RWPE2 (cell line): Measurements from ENCODE around the gene RREB1.

Source experiments
- ATAC-seq: fragments of 200-7000 bp; cut with Tn5 transposase; 3 replicates; pipeline ENCODE4 v1.9.1; 2021; ENCODE audit warnings: low read depth
- DNase-seq: peaks from one replicate; pipeline ENCODE4 v3.0.0-alpha.2; 2020; ENCODE audit warnings: low spot score
- H3K27ac ChIP-seq: fragments of 450-650 bp; 2 replicates; pipeline ENCODE4 v1.5.1; 2017; ENCODE audit warnings: mild to moderate bottlenecking; ENCODE audit not compliant: poor library complexity, severe bottlenecking
- H3K27me3 ChIP-seq: fragments of 250-450 bp; sonication (Bioruptor Pico); 2 replicates; pipeline ENCODE4 v1.5.1; 2021; ENCODE audit warnings: mild to moderate bottlenecking, moderate library complexity; ENCODE audit not compliant: insufficient read depth, poor library complexity, severe bottlenecking
- H3K36me3 ChIP-seq: fragments of 250-450 bp; sonication (Bioruptor Pico); 2 replicates; pipeline ENCODE4 v1.5.1; 2020; ENCODE audit warnings: low read depth, mild to moderate bottlenecking, moderate library complexity
- H3K4me1 ChIP-seq: fragments of 250-450 bp; sonication (Bioruptor Pico); 2 replicates; pipeline ENCODE4 v1.5.1; 2021; ENCODE audit warnings: mild to moderate bottlenecking, moderate library complexity; ENCODE audit not compliant: insufficient read depth, poor library complexity, severe bottlenecking
- H3K4me3 ChIP-seq: fragments of 250-450 bp; sonication (Bioruptor Pico); 2 replicates; pipeline ENCODE4 v1.5.1; 2021; ENCODE audit warnings: mild to moderate bottlenecking, moderate library complexity; ENCODE audit not compliant: severe bottlenecking
- H3K9me3 ChIP-seq: fragments of 250-450 bp; sonication (Bioruptor Pico); 2 replicates; pipeline ENCODE4 v1.5.1; 2021; ENCODE audit warnings: mild to moderate bottlenecking, moderate library complexity; ENCODE audit not compliant: severe bottlenecking
- CTCF ChIP-seq: fragments of 450-650 bp; IDR thresholded peaks from one replicate; pipeline ENCODE4 v1.5.1; 2017; ENCODE audit warnings: mild to moderate bottlenecking, moderate library complexity; ENCODE audit not compliant: poor library complexity, severe bottlenecking

Gene RREB1

GRCh38 chr6:7067305-7067704 lies 40.5 kb upstream of the RREB1 start:
- H3K36me3 ChIP-seq = no peaks in the 10 kb centered on the region
- DNase-seq (no peak), ATAC-seq (no peak)
- H3K9me3 ChIP-seq = no peaks in the 10 kb centered on the region
- TF ChIP-seq CTCF = no peak
- H3K27ac ChIP-seq = no peak overlapping the region
- no peaks in the 10 kb centered on the region for H3K27me3 ChIP-seq
- H3K4me3 ChIP-seq = no peak overlapping the region
- no peaks in the 10 kb centered on the region for H3K4me1 ChIP-seq

- no peak for DNase-seq
- no peaks in the 10 kb centered on the region for H3K36me3 ChIP-seq
- TF ChIP-seq CTCF = no peak
- H3K4me3 ChIP-seq = no peak overlapping the region
- no peaks in the 10 kb centered on the region for H3K9me3 ChIP-seq
- no peak overlapping the region for H3K27ac ChIP-seq
- H3K4me1 ChIP-seq = peaks cover 4% of the 10 kb centered on the region
- no peak for ATAC-seq
- H3K27me3 ChIP-seq = no peaks in the 10 kb centered on the region
Measured at GRCh38 chr6:7071405-7071804, 36.4 kb upstream of the RREB1 start.

GRCh38 chr6:7073082-7073820 lies 34.5 kb upstream of the RREB1 start:
- DNase-seq (no peak), ATAC-seq (no peak)
- no peaks in the 10 kb centered on the region for H3K27me3 ChIP-seq
- no peaks in the 10 kb centered on the region for H3K9me3 ChIP-seq
- no peak overlapping the region for H3K27ac ChIP-seq
- no peak for TF ChIP-seq CTCF
- H3K36me3 ChIP-seq = no peaks in the 10 kb centered on the region
- H3K4me1 ChIP-seq = peaks cover 4% of the 10 kb centered on the region
- no peak overlapping the region for H3K4me3 ChIP-seq

- no peak for ATAC-seq
- no peak overlapping the region for H3K27ac ChIP-seq
Measured at GRCh38 chr6:7073821-7074525, 33.8 kb upstream of the RREB1 start.

More at GRCh38 chr6:7073821-7074525, 33.8 kb upstream of the RREB1 start:
- Histone ChIP-seq H3K27me3 (no peaks in the 10 kb centered on the region), H3K4me1 (peaks cover 4% of the 10 kb centered on the region), H3K9me3 (no peaks in the 10 kb centered on the region), H3K4me3 (no peak overlapping the region), H3K36me3 (no peaks in the 10 kb centered on the region)
- no peak for TF ChIP-seq CTCF
- no peak for DNase-seq
